ENCODE results near the gene ODF2.
A peak's percentile ranks its signal among the peaks of the same experiment; 100 is the strongest.
"Not testable (repeated sequence)": the region's sequence is repeated elsewhere in the genome, so short reads cannot be mapped to it uniquely, and the experiment has no call there.

The ODF2 gene

DNA sequence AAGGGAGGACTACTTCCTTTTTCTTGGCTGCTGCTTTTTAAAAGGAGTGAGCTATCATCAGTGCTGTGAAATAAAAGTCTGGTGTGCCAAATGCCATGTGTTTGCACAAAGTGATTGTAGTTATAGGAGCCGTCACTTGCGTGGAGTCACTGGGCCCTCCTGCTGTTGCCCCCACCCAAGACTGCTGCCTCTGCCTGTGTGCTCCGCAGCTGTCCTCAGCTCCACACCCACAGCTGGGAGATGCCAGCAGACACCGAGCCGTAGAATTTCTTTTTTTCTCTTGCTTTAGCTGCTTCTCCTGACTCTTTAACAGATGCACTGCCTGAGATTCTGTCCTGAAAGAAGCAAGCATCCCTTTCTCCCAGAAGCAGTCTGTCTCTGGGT is 38.9 kb downstream of the ODF2 start:
- in situ Hi-C loops (cut with MboI; ENCODE audit: low sequenced_read_pairs, unreplicated experiment): no loop called here
- TF ChIP-seq, protein P1, sequence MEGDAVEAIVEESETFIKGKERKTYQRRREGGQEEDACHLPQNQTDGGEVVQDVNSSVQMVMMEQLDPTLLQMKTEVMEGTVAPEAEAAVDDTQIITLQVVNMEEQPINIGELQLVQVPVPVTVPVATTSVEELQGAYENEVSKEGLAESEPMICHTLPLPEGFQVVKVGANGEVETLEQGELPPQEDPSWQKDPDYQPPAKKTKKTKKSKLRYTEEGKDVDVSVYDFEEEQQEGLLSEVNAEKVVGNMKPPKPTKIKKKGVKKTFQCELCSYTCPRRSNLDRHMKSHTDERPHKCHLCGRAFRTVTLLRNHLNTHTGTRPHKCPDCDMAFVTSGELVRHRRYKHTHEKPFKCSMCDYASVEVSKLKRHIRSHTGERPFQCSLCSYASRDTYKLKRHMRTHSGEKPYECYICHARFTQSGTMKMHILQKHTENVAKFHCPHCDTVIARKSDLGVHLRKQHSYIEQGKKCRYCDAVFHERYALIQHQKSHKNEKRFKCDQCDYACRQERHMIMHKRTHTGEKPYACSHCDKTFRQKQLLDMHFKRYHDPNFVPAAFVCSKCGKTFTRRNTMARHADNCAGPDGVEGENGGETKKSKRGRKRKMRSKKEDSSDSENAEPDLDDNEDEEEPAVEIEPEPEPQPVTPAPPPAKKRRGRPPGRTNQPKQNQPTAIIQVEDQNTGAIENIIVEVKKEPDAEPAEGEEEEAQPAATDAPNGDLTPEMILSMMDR (IDR thresholded peaks at IDR 0.05; ENCODE audit: borderline replicate concordance, control extremely low read depth, extremely low read depth, insufficient read depth, missing control alignments): no peak
- DNase-seq (ENCODE audit: low spot score): no peak

DNA sequence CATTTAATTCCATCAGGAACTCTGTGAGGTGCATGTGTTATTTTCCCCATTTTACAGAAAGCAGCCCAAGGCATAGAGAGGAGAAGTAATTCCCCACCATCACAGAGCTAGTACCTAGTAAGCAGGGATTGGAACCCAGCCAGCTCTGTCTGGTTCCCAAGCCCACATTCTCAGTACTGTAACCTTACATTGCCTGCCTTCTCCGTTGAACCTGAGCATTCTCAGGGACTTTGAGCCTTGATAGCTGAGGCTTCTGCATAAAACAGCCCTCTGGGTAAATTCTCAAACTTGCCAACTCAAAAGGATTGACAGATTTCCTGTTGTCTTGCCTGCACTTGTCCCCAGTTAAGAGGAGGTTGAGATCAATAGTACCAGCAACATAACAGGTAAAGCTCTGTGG is 39.5 kb downstream of the ODF2 start:
- DNase-seq (ENCODE audit: low spot score): no peak
- in situ Hi-C loops (cut with MboI; ENCODE audit: low sequenced_read_pairs, unreplicated experiment): no loop called here
- TF ChIP-seq, protein P1 (IDR thresholded peaks at IDR 0.05; ENCODE audit: borderline replicate concordance, control extremely low read depth, extremely low read depth, insufficient read depth, missing control alignments): no peak

DNA sequence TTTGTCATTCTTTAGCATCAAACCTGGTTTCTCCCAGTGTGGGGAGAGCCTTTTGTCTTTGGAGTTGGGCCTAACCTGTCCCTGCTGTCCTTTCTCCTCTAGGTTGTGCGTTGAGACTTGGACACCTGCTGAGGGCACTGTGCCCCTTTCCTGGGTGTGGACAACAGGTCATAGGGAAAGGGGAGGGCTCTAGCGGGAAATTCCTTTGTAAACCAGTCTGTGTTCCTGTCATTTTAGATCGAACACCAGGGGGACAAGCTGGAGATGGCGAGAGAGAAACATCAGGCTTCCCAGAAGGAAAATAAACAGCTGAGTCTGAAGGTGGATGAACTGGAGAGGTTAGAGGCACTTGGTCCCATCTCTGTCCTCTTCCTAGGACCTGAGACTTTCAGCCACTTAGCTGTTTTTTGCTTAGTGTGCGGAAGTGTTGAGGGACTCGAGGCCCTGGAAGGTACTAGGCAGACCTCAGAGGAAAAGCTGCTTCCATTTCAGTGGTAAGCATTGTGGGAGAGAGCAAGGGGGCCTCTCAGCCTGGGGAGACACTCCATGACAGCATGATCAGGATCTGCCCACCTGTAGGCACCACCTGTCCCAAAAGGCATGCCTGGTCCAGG is 40.1 kb downstream of the ODF2 start:
- TF ChIP-seq, protein P1 (IDR thresholded peaks at IDR 0.05; ENCODE audit: borderline replicate concordance, control extremely low read depth, extremely low read depth, insufficient read depth, missing control alignments): peak; percentile 3
- no peak for DNase-seq (ENCODE audit: low spot score)
- in situ Hi-C loops (cut with MboI; ENCODE audit: low sequenced_read_pairs, unreplicated experiment): no loop called here

DNA sequence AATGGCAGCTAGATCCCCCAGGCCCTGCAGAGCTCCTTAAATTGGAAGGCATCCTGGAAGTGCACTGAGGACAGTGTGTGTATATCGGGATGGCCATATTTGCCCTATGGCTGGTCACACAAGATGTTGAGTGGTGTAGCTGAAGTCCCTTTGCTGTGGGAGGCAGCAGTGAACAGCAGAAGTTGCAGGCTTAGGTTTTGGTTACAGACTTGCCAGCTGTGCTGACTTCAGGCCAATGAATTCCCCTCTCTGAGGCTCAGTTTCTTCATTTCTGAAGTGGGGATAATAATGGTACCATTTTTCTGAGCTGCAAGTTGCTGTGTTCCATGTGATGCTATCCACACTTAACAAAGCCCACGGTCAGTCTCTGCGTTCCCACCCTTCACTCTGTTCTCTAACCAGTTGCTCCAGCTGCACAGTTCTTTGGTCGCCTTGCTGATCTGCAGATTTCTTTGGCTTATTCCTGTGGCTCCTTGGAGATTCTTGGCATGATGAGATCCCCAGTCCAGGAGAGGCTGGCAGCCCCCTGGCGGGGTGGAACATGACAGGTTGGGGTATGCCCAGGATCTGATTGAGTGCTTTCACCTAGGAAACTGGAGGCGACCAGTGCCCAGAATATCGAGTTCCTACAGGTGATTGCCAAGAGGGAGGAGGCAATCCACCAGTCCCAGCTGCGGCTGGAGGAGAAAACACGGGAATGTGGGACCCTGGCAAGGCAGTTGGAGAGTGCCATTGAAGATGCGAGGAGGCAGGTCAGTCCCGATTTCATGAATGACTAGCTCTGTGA is 42.2 kb downstream of the ODF2 start:
- no peak for DNase-seq (ENCODE audit: low spot score)
- TF ChIP-seq, protein P1 (IDR thresholded peaks at IDR 0.05; ENCODE audit: borderline replicate concordance, control extremely low read depth, extremely low read depth, insufficient read depth, missing control alignments): no peak
- in situ Hi-C loops (cut with MboI; ENCODE audit: low sequenced_read_pairs, unreplicated experiment): no loop called here

DNA sequence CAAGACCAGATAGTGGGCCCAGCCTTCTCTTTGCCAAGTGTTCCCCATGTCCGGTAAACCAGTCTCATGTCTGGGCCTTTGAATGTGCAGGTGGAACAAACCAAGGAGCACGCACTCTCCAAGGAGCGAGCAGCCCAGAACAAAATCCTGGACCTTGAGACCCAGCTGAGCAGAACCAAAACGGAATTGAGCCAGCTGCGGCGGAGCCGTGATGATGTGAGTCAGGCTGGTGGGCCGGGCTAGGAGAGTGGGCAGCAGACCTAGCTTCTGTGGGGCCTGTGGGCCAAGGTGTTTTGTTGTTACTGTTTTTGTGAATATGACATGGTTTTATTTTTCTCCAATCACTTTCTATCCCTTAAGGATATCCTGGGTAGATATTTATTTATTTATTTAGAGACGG is 43.1 kb downstream of the ODF2 start:
- in situ Hi-C loops (cut with MboI; ENCODE audit: low sequenced_read_pairs, unreplicated experiment): no loop called here
- no peak for DNase-seq (ENCODE audit: low spot score)
- TF ChIP-seq, protein P1 (IDR thresholded peaks at IDR 0.05; ENCODE audit: borderline replicate concordance, control extremely low read depth, extremely low read depth, insufficient read depth, missing control alignments): no peak

DNA sequence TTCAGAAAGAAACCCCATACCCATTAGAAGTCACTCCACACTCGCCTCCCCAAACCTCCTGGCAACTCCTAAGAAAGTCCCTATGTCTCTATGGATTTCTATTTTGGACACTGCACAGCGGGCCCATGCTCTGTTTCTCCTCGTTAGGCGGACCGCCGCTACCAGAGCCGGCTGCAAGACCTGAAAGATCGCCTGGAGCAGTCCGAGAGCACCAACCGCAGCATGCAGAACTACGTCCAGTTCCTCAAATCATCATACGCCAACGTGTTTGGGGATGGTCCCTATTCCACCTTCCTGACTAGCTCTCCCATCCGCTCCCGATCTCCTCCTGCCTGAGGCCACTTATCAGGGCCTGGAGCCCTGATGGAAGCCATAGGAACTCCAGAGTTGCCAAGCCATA is 44.1 kb downstream of the ODF2 start:
- TF ChIP-seq, protein P1 (IDR thresholded peaks at IDR 0.05; ENCODE audit: borderline replicate concordance, control extremely low read depth, extremely low read depth, insufficient read depth, missing control alignments): no peak
- in situ Hi-C loops (cut with MboI; ENCODE audit: low sequenced_read_pairs, unreplicated experiment): no loop called here
- DNase-seq (ENCODE audit: low spot score): no peak

DNA sequence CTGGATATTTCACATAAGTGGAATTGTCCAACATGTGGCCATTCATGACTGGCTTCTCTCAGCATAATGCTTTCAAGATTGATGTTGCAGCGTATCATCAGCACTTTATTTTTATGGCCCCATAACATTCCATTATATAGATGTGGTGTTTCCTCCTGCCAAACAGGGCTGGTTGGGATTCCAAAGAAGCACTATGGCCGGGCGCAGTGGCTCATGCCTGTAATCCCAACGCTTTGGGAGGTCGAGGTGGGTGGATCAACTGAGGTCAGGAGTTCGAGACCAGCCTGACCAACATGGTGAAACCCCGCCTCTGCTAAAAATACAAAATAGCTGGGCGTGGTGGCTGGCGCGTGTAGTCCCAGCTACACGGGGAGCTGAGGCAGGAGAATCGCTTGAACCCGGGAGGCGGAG is 47.6 kb downstream of the ODF2 start:
- in situ Hi-C loops (cut with MboI; ENCODE audit: low sequenced_read_pairs, unreplicated experiment); DNase-seq (ENCODE audit: low spot score): not testable (repeated sequence)

Data from GM13976 (cell line).